GM12878 (cell line): ENCODE data around the gene SIKE1. TPM values are rescaled to one million over a fixed set of nuclear protein-coding genes. Genes with fewer than 3 reads are reported as not detected.

Experiments used
- ATAC-seq: fragments of 200-7000 bp; cut with Tn5 transposase; 3 replicates; pipeline ENCODE4 v1.9.1; 2020; ENCODE audit warnings: mild to moderate bottlenecking, moderate library complexity
- BruUV-seq: library from RNA; stranded (reverse); fragments of 400-500 nt; replicated peaks from 2 replicates; lab custom pipeline; 2021; lab: Mats Ljungman, UMichigan
- CTCF ChIA-PET: fragments of 300-600 bp; sonication (Branson Sonifier 250); formaldehyde crosslinking; extraction: SDS; loops from one replicate; lab custom pipeline; 2021; ENCODE audit warnings: inconsistent platforms; lab: Yijun Ruan, JAX
- POLR2A ChIA-PET: fragments of 350-600 bp; formaldehyde crosslinking; extraction: SDS; loops from one replicate; lab custom pipeline; 2021; ENCODE audit warnings: inconsistent platforms; lab: Charles Lee
- RAD21 ChIA-PET: fragments of 300-600 bp; sonication (Branson Sonifier 250); formaldehyde crosslinking; loops from one replicate; lab custom pipeline; 2023; ENCODE audit warnings: antibody characterized with exemption; ENCODE audit not compliant: unreplicated experiment; lab: Charles Lee
- SMC1A ChIA-PET: fragments of 300-600 bp; sonication (Branson Sonifier 250); formaldehyde crosslinking; loops from one replicate; lab custom pipeline; 2023; ENCODE audit not compliant: unreplicated experiment, uncharacterized antibody; lab: Charles Lee
- DNase-seq: peaks from one replicate; pipeline ENCODE4 v3.0.0-alpha.2; 2011; ENCODE audit warnings: low read depth, low spot score
- FAIRE-seq: peaks from 3 replicates; lab custom pipeline; 2011; peaks lifted over from hg19 to GRCh38; lab: Jason Lieb, UNC
- H2AFZ ChIP-seq: 2 replicates; pipeline ENCODE4 v1.6.0; 2011; ENCODE audit warnings: low read depth, low read length, control low read depth; ENCODE audit not compliant: control insufficient read depth
- H3K27ac ChIP-seq: 2 replicates; pipeline ENCODE4 v1.5.1; 2011; ENCODE audit warnings: control low read depth; ENCODE audit not compliant: control insufficient read depth, insufficient read depth
- H3K27me3 ChIP-seq, 2 experiments: replicated peaks in 1 of 2; 2 replicates each; pipeline versions ENCODE4 v1.6.0 to v1.6.1; 2011; ENCODE audit warnings: low read length in 1 of 2; ENCODE audit not compliant: control insufficient read depth in 2 of 2, insufficient read depth in 2 of 2
- H3K36me3 ChIP-seq, 2 experiments: 2 replicates each; pipeline ENCODE4 v1.5.1; 2011; ENCODE audit warnings: low read length in 1 of 2; ENCODE audit not compliant: control insufficient read depth in 2 of 2, insufficient read depth in 2 of 2
- H3K4me1 ChIP-seq: 2 replicates; pipeline ENCODE4 v1.6.1; 2011; ENCODE audit warnings: mild to moderate bottlenecking, low read length, moderate library complexity, mixed read lengths; ENCODE audit not compliant: control insufficient read depth, insufficient read depth
- H3K4me2 ChIP-seq: 2 replicates; pipeline ENCODE4 v1.6.0; 2011; ENCODE audit warnings: control low read depth; ENCODE audit not compliant: control insufficient read depth, insufficient read depth
- H3K4me3 ChIP-seq: fragments of 200-600 bp; sonication (generic); 2 replicates; pipeline ENCODE4 v1.5.1; 2016
- H3K79me2 ChIP-seq: 2 replicates; pipeline ENCODE4 v1.6.0; 2011; ENCODE audit warnings: low read length; ENCODE audit not compliant: control insufficient read depth, insufficient read depth
- H3K9ac ChIP-seq: 2 replicates; pipeline ENCODE4 v1.8.0; 2011; ENCODE audit warnings: low read length, control low read depth, mixed read lengths; ENCODE audit not compliant: control insufficient read depth, insufficient read depth
- H3K9me3 ChIP-seq: replicated peaks from 3 replicates; pipeline ENCODE4 v1.5.1; 2011; ENCODE audit warnings: mild to moderate bottlenecking, low read length; ENCODE audit not compliant: control insufficient read depth, insufficient read depth
- H4K20me1 ChIP-seq: 2 replicates; pipeline ENCODE4 v1.6.0; 2011; ENCODE audit not compliant: control insufficient read depth, insufficient read depth
- ATF3 ChIP-seq: IDR thresholded peaks from 2 replicates; pipeline ENCODE4 v1.6.1; 2011; ENCODE audit warnings: low read depth, mild to moderate bottlenecking, low read length, moderate library complexity, borderline replicate concordance; ENCODE audit errors: extremely low read depth
- BCLAF1 ChIP-seq: fragments of 450-650 bp; IDR thresholded peaks from 2 replicates; pipeline ENCODE4 v1.6.1; 2017; ENCODE audit warnings: antibody characterized with exemption, mild to moderate bottlenecking, moderate library complexity
- CEBPB ChIP-seq, 2 experiments: fragments of 150-350 bp in 1 of 2; IDR thresholded peaks; 2 replicates each; pipeline ENCODE4 v1.6.1; 2012 to 2014; ENCODE audit warnings: low read depth in 2 of 2, low read length in 2 of 2, borderline replicate concordance in 1 of 2, inconsistent platforms in 1 of 2
- CEBPZ ChIP-seq: fragments of 150-350 bp; IDR thresholded peaks from 2 replicates; pipeline ENCODE4 v1.6.1; 2016; ENCODE audit warnings: low read depth, low read length
- CTCF ChIP-seq, 3 experiments: IDR thresholded peaks in 2 of 3; conservative IDR thresholded peaks in 1 of 3; 2 replicates each; pipeline ENCODE4 v1.5.1; 2011; ENCODE audit warnings: low read depth in 3 of 3, low read length in 3 of 3, mild to moderate bottlenecking in 3 of 3, control low read depth in 2 of 3, moderate library complexity in 2 of 3, inconsistent platforms in 1 of 3, mixed read lengths in 1 of 3; ENCODE audit not compliant: control insufficient read depth in 2 of 3, insufficient read depth in 1 of 3; ENCODE audit errors: extremely low read depth in 1 of 3
- KAT2A ChIP-seq: conservative IDR thresholded peaks from 2 replicates; pipeline ENCODE4 v1.6.1; 2011; ENCODE audit warnings: low read depth, low read length; ENCODE audit not compliant: control insufficient read depth
- MAX ChIP-seq: IDR thresholded peaks from 2 replicates; pipeline ENCODE4 v1.6.1; 2012; ENCODE audit warnings: low read depth, low read length, improper control_type of control experiment
- RFX5 ChIP-seq: IDR thresholded peaks from 2 replicates; pipeline ENCODE4 v1.6.1; 2011; ENCODE audit warnings: low read depth, low read length, improper control_type of control experiment
- SKIL ChIP-seq: fragments of 450-650 bp; IDR thresholded peaks from 2 replicates; pipeline ENCODE4 v1.6.1; 2017; ENCODE audit warnings: mild to moderate bottlenecking, low read depth, inconsistent platforms; ENCODE audit not compliant: poor library complexity, severe bottlenecking
- ZZZ3 ChIP-seq: IDR thresholded peaks from 2 replicates; pipeline ENCODE4 v1.6.1; 2011; ENCODE audit warnings: low read depth; ENCODE audit not compliant: control insufficient read depth, insufficient read length
- WGBS: methylation state at CpG from one replicate; pipeline ENCODE4 v1.1.6; 2016; ENCODE audit warnings: low lambda C conversion rate; ENCODE audit not compliant: insufficient replicate concordance, insufficient coverage; ENCODE audit errors: missing lambda C conversion rate; 5-methylcytosine and 5-hydroxymethylcytosine counted together
- in situ Hi-C: fragments of 300-500 bp; cut with MboI; formaldehyde crosslinking; loops from 9 replicates; pipeline ENCODE4 v1.14.3; 2018; ENCODE audit warnings: mixed read lengths
- intact Hi-C: fragments of 100-400 bp; cut with micrococcal nuclease; formaldehyde crosslinking; loops from one replicate; pipeline ENCODE4 v1.14.2; 2022; ENCODE audit not compliant: unreplicated experiment
- polyA plus RNA-seq, 11 experiments: library from polyadenylated mRNA; depleted of rRNA in 4 of 11; unstranded in 6 of 11; stranded (reverse) in 5 of 11; fragments of >200 nt; fragmentation: Nextera tagmentation in 4 of 11; fragmentation: Illumina TruSeq in 1 of 11; extraction: Ambion mirVana in 4 of 11; extraction: Trizol in 1 of 11; gene quantifications; 1 replicate in 1 of 11; 2 replicates in 10 of 11; pipeline versions ENCODE4 v1.2.1 to v1.2.3, GENCODE V29; 2011 to 2016; ENCODE audit warnings: inconsistent platforms in 2 of 11, missing spikeins in 2 of 11, low read depth in 1 of 11
- total RNA-seq, 4 experiments: library from RNA; depleted of rRNA in 3 of 4; stranded (reverse); fragments of >200 nt in 3 of 4; fragmentation: Illumina TruSeq in 1 of 4; extraction: Trizol in 1 of 4; gene quantifications; 2 replicates each; pipeline versions ENCODE4 v1.2.1 to v1.2.3, GENCODE V29; 2013 to 2021

SIKE1 gene
- total and polyA plus RNA-seq, 10 of the 15 experiments (the other 5 are each of a cell fraction or from before 2014, with no cell fraction given), result 10.4 to 67.0 (median 45.5) TPM

- no peak overlapping the region for H2AFZ ChIP-seq
- no peaks in the 10 kb centered on the region for H3K4me1 ChIP-seq
- no TSS peak for BruUV-seq
- no peaks in the 10 kb centered on the region; the same call in 1 of the 2 replicates for H4K20me1 ChIP-seq
- no peak overlapping the region for H3K27ac ChIP-seq
- no peak for ATAC-seq
- no peaks in the 10 kb centered on the region for H3K9me3 ChIP-seq
- ChIA-PET SMC1A (no interaction called here), CTCF (no interaction called here), POLR2A (no interaction called here), RAD21 (no interaction called here)
- no peak overlapping the region for H3K9ac ChIP-seq
- no peak for FAIRE-seq
- DNase-seq, result no peak
- peaks cover 5% of the 10 kb centered on the region for H3K79me2 ChIP-seq
- in situ Hi-C loops (loop anchor here (25.0 kb wide), 1 partner anchor 1773 kb away; the partner anchor contains the start of gene SLC16A1), intact Hi-C loops (no loop called here)
- WGBS, result 100% methylated on average over 1 of the region's 1 CpG
- peaks cover 7 to 58% of the 10 kb centered on the region in 2 experiments for H3K36me3 ChIP-seq
- no peak overlapping the region for H3K4me3 ChIP-seq
- H3K4me2 ChIP-seq, result no peak overlapping the region
- no peaks in the 10 kb centered on the region for H3K27me3 ChIP-seq
- TF ChIP-seq ATF3 (no peak), MAX (no peak), RFX5 (no peak), BCLAF1 (no peak), SKIL (no peak), CTCF (IDR thresholded peaks at IDR 0.05 in 2 of 3, conservative IDR thresholded peaks at IDR 0.05 in 1 of 3; ENCODE audit: control insufficient read depth in 2 of 3, extremely low read depth in 1 of 3, insufficient read depth in 1 of 3, low read depth in 3 of 3, low read length in 3 of 3) (no peak), CEBPZ (no peak), ZZZ3 (no peak), CEBPB (IDR thresholded peaks at IDR 0.05; ENCODE audit: borderline replicate concordance in 1 of 2, low read depth in 2 of 2, low read length in 2 of 2) (no peak), KAT2A (no peak)
Observed at GRCh38 chr1:114735479-114735878, 45.0 kb downstream of the SIKE1 start.
